GM10847 (cell line): ENCODE data around the gene UNCX.

Source experiments
- POLR2A ChIP-seq: IDR thresholded peaks from 2 replicates; pipeline ENCODE4 v1.6.1; 2011; ENCODE audit not compliant: insufficient read length; ENCODE audit errors: extremely low read depth

Gene UNCX

DNA sequence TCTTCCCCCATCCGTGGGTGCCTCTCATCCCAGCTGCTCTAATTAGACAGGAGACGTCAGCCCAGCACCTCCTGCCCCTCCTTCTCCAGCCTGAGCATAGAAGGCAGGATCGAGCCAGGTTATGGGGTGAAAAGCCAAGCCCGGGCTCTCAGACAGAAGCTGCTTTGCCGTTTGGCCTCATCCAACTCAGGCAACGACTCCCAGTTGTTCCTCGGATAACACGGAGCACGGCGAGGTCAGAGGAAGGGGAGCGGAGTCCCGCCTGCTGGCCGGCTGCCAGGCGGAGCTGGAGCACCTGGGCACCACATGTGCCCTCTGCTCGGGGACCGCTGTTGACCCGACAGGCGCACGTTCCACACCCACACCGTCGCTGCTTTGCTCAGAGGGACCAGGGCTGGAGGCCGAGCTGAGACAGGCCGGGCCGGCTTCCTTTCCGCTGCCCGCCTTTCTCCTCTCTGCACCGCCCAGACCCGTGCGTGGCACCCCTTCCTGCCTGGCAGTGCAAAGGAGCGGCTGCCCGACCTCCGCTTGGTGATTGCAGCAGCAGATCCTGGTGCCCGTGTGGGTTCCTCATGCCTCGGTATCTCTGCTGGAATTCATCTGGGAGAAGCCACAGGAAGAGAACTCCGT is 21.6 kb upstream of the UNCX start:
- TF ChIP-seq POLR2A: no peak

GRCh38 chr7:1211611-1212010 is 21.1 kb upstream of the UNCX start:
- TF ChIP-seq POLR2A: no peak

DNA sequence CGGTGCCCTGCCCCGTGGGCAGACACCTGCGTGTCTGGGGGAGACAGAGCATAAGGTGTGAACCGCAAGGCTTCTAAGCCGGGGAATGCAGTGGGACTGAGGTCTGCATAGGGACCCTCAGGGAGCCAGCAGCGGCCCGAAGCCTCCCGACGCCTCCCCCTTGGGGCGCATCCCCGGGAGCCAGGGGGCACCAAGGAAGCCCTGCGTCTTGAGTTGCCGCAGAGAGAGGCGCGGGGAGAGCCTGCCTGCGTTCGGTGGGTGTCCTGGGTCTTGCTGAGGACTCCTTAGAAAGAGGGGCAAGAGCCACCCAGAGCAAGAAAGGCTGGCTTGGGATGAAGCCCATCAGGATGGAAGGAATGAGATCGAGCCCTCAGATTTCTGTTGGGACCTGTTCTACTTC is 18.2 kb upstream of the UNCX start:
- no peak for TF ChIP-seq POLR2A

DNA sequence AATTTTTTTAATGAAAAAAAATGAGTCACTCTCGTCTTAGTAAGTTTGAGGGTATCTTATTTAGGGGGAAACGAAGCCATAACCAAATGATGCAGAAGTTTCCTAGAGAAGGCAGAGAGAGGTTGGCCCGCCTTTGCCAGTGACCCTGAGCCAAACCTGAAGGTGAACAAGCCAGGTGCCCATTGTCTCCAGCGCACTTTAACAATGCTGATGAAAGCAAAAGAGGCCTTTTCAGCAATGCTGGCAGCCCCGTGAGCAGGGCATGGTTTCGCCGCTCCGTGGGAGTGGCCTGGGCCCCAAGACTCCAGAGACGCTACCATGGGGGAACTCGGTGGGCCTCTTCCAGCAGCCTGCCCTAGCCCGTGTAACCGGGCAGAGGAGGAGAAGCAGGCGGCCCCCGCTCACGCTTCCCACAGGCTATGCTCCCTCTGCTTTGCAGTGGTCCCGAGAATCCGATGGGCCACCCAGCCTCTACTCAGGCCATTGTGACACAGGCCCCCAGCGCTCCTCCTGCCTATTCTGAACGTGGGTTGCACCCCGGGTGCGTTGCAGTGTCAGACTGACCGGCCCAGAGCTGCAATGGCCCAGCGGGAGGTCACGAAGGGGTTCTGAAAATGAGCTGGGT is 14.0 kb upstream of the UNCX start:
- TF ChIP-seq POLR2A: no peak

GRCh38 chr7:1219498-1219897 is 13.2 kb upstream of the UNCX start:
- TF ChIP-seq POLR2A: no peak

DNA sequence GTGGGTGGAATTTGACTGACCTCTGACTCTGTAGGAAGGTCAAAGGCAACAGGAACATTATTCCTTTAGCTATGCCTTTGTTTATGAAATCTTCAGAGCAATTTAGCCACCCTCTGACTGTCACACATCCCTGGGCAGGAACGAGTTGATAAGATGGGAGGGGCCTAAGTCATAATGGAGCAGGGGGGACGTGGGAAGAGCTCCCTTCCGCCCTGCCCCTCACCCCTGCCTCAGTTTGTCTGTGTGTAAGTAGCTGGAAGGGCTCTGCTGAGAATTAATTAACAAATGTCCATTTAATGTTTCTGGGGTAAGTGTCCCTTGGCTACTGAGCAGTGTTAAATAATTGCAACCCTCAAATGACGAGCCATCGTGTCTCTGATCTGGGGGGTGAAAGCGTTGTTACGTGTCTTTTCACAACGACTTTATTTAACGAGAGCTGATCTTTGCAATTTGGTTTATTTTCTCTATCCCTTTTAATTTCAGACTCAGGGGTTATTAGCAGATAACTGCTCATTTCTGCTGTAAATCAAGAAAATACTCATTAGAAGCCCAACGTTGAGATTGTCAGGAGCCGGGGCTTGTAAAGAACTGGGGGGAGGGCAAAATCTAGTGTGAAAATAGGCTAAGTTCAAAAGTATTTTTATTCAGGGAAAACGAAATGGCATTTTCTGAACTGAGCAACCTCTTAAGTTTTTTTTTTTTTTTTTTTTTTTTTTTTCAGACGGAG is 12.5 kb upstream of the UNCX start:
- TF ChIP-seq POLR2A: no peak

GRCh38 chr7:1220977-1221745 is 11.5 kb upstream of the UNCX start:
- no peak for TF ChIP-seq POLR2A

DNA sequence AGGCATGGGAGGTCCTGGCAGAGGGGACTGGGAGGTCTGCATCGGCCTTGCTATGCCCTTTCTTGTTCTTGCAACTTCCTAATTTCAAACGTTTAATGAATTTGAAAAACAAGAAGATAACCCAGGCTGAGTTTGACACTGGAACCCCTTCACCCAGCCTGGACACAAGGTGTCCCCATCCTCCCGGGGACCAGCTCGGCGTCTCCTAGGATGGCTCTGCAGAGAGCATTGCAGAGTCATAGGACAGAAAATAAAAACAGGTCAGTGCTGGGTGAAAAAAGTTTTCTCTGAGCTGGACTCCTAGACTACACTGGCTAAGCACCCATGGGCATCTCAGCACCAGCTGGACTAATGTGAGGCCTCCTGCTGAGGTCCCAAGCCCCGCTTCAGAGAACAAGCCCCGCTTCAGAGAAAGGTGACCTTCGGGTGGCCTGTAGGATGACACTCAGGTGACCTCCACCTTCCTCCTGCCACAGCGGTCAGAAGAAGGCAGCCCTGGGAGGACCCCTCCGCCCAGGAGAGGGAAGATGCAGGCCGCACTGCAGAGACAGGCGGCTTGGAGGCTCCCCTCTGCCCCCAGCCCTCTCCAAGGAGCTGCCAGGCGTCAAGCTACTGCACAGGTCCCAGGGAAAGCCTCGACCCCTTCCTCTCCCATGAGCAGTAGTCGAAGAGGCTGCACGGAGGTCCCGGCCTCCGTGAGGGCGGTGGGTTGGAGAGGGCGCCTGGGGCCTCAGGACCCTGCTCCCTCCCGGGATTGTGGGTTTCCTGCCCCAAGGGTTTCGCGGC is 9.3 kb upstream of the UNCX start:
- TF ChIP-seq POLR2A: no peak

- no peak for TF ChIP-seq POLR2A
These were observed 8.5 kb upstream of the UNCX start for GRCh38 chr7:1224086-1224716.

- TF ChIP-seq POLR2A: no peak
These were observed 7.6 kb upstream of the UNCX start for GRCh38 chr7:1225030-1225429.

GRCh38 chr7:1225441-1226185 is 7.1 kb upstream of the UNCX start:
- TF ChIP-seq POLR2A: no peak

DNA sequence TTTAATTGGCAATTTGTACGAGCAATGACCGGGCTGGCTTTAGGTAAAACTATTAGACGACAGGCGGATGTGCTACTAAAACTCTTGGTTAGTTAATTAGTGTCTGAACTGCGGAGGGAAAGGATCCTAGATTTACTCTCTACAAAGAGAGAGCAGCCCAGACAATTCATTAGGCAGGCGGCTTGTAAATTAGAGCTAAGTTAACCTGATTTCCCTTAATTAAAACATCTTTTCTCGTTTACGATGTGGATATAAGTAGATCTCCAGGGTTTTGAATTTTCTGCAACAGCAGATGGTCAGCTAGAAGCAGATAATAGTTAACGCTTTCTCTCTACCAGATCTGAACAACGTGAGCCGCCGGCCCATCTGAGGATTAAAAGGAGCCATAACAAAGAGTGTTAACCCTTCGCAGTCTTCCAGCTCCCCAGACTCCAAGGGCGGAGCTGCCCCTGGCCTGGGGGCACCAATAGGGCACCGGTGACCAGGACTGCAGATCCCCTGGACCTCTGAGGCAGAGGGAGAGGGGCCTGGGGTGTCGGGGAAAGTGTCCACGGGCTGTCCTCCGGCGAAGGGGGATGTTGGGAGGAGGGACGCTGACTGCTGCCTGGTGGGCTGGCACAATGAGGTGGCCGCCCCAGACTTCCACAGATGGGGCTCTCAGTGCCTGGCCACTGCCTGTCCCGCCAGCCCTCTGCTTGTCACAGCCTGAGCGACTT is 6.3 kb upstream of the UNCX start:
- no peak for TF ChIP-seq POLR2A
